Activated CD4-positive, alpha-beta T cell treated with anti-CD3 and anti-CD28 coated beads, Interleukin-2, amount 50 U/mL, for 48 hours (primary cell): ENCODE results near the gene SEZ6L2.
"Not testable (repeated sequence)": the region's sequence is repeated elsewhere in the genome, so short reads cannot be mapped to it uniquely, and the experiment has no call there.

Experiments used
- DNase-seq, 2 experiments: peaks; one replicate each; pipeline ENCODE4 v3.0.0-alpha.2; 2020

The SEZ6L2 gene

GRCh38 chr16:29849505-29849904 is 49.8 kb downstream of the SEZ6L2 start:
- DNase-seq = no peak

GRCh38 chr16:29848420-29849297 is 50.7 kb downstream of the SEZ6L2 start:
- DNase-seq = peak; percentile 86 to 89

- DNase-seq = no peak
These were observed 53.7 kb downstream of the SEZ6L2 start for GRCh38 chr16:29845656-29846055.

GRCh38 chr16:29844575-29845331 is 54.6 kb downstream of the SEZ6L2 start:
- DNase-seq = no peak

GRCh38 chr16:29843931-29844330 is 55.4 kb downstream of the SEZ6L2 start:
- DNase-seq = no peak

GRCh38 chr16:29842732-29843346 is 56.5 kb downstream of the SEZ6L2 start:
- no peak for DNase-seq

GRCh38 chr16:29841631-29842030 is 57.7 kb downstream of the SEZ6L2 start:
- DNase-seq = no peak

GRCh38 chr16:29840240-29840639 is 59.1 kb downstream of the SEZ6L2 start:
- DNase-seq = no peak

- no peak for DNase-seq
These were observed 59.5 kb downstream of the SEZ6L2 start for GRCh38 chr16:29839822-29840221.

- DNase-seq = no peak
These were observed 61.5 kb downstream of the SEZ6L2 start for GRCh38 chr16:29837841-29838240.

GRCh38 chr16:29836623-29837022 is 62.7 kb downstream of the SEZ6L2 start:
- DNase-seq = no peak

- no peak for DNase-seq
These were observed 63.4 kb downstream of the SEZ6L2 start for GRCh38 chr16:29835926-29836325.

- DNase-seq = peak; percentile 38 to 52
These were observed 65.3 kb downstream of the SEZ6L2 start for GRCh38 chr16:29834079-29834478.

GRCh38 chr16:29833219-29833618 is 66.1 kb downstream of the SEZ6L2 start:
- not testable (repeated sequence) for DNase-seq

- DNase-seq = no peak
These were observed 67.9 kb downstream of the SEZ6L2 start for GRCh38 chr16:29831490-29831889.

GRCh38 chr16:29830774-29831173 is 68.6 kb downstream of the SEZ6L2 start:
- no peak for DNase-seq

GRCh38 chr16:29826342-29826695 is 73.0 kb downstream of the SEZ6L2 start:
- no peak for DNase-seq

GRCh38 chr16:29825145-29826044 is 74.0 kb downstream of the SEZ6L2 start:
- DNase-seq = peak; percentile 56 to 65

- DNase-seq = no peak
These were observed 74.7 kb downstream of the SEZ6L2 start for GRCh38 chr16:29824589-29825144.

GRCh38 chr16:29821643-29822115 is 77.7 kb downstream of the SEZ6L2 start:
- DNase-seq = no peak
